ENCODE measurements around the gene RABGEF1. TPM values are rescaled to one million over a fixed set of nuclear protein-coding genes. Genes with fewer than 3 reads are reported as not detected.

The RABGEF1 gene
- total RNA-seq, 1 experiment from 2014 or later, result 27.3 TPM

- in situ Hi-C loops (cut with HindIII; ENCODE audit: low pct_unique_long_range_greater_than_20kb, low sequenced_read_pairs), result no loop called here
- intact Hi-C loops (cut with micrococcal nuclease; ENCODE audit: unreplicated experiment), result no loop called here
- ATAC-seq (no peak), DNase-seq (ENCODE audit: low read depth, low spot score) (no peak)
- BruUV-seq (replicated peaks), result no TSS peak
- CTCF ChIA-PET, result interaction anchor here (0.5 kb wide), 1 partner anchor 191 kb away, joined by 3 read pairs; no protein-coding TSS in a partner anchor
- H3K36me3 ChIP-seq (ENCODE audit: control insufficient read depth, insufficient read depth, low read length), result no peaks in the 10 kb centered on the region; the same call in 1 of the 2 replicates
- no peak overlapping the region for H3K4me3 ChIP-seq (ENCODE audit: low read depth in 2 of 2, low read length in 2 of 2)
- no peak overlapping the region for H3K27ac ChIP-seq (ENCODE audit: low read length)
- peaks cover 6% of the 10 kb centered on the region; the same call in 1 of the 2 replicates for H3K4me1 ChIP-seq (ENCODE audit: control insufficient read depth, insufficient read depth, low read length)
- TF ChIP-seq CTCF (IDR thresholded peaks at IDR 0.05) (no peak), POLR2AphosphoS5 (IDR thresholded peaks at IDR 0.05; ENCODE audit: low read depth, low read length) (no peak), SIN3A (IDR thresholded peaks at IDR 0.05; ENCODE audit: borderline replicate concordance, insufficient read depth, low read depth, low read length) (no peak), REST (IDR thresholded peaks at IDR 0.05; ENCODE audit: insufficient read depth in 1 of 2, low read depth in 2 of 2, low read length in 1 of 2) (no peak), TCF7L2 (IDR thresholded peaks at IDR 0.05; ENCODE audit: low read depth, low read length) (no peak)
- H3K9me3 ChIP-seq (ENCODE audit: control insufficient read depth, insufficient read depth, low read depth, low read length), result no peaks in the 10 kb centered on the region
- no peaks in the 10 kb centered on the region for H3K27me3 ChIP-seq (ENCODE audit: control insufficient read depth, insufficient read depth, low read length)
- POLR2A ChIA-PET, result no interaction called here
Observed at GRCh38 chr7:66747881-66748511, 7.5 kb downstream of the RABGEF1 start.

DNA sequence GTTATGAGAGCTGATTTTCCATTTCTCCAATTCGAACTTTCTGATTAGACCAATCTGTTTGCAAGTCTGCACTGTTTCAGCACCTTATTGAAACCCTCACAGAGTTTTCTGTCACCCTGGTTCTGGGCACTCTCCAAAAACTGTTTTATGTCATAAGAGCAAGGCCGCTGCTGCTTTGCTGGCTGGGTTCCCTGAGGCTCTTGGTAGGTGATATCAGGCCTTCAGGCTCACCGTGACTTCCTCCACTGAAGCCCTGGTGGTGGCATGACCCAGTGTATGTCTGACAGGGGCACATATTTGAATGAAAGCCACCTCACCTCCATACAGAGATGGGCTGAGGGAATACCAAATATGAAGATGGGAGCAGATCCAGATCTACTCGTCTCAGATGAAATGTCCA lies 8.3 kb downstream of the RABGEF1 start:
- ATAC-seq, result 0 out of 2 replicates have a peak, but pooled peaks have one; percentile 21
- POLR2A ChIA-PET, result no interaction called here
- in situ Hi-C loops (cut with HindIII; ENCODE audit: low pct_unique_long_range_greater_than_20kb, low sequenced_read_pairs) (no loop called here), intact Hi-C loops (cut with micrococcal nuclease; ENCODE audit: unreplicated experiment) (no loop called here)
- CTCF ChIA-PET, result no interaction called here
- no peaks in the 10 kb centered on the region for H3K9me3 ChIP-seq (ENCODE audit: control insufficient read depth, insufficient read depth, low read depth, low read length)
- H3K27me3 ChIP-seq (ENCODE audit: control insufficient read depth, insufficient read depth, low read length), result no peaks in the 10 kb centered on the region
- TF ChIP-seq CTCF (IDR thresholded peaks at IDR 0.05) (no peak), SIN3A (IDR thresholded peaks at IDR 0.05; ENCODE audit: borderline replicate concordance, insufficient read depth, low read depth, low read length) (no peak), REST (IDR thresholded peaks at IDR 0.05; ENCODE audit: insufficient read depth in 1 of 2, low read depth in 2 of 2, low read length in 1 of 2) (no peak), POLR2AphosphoS5 (IDR thresholded peaks at IDR 0.05; ENCODE audit: low read depth, low read length) (no peak), TCF7L2 (IDR thresholded peaks at IDR 0.05; ENCODE audit: low read depth, low read length) (no peak)
- no peak overlapping the region for H3K27ac ChIP-seq (ENCODE audit: low read length)
- H3K4me1 ChIP-seq (ENCODE audit: control insufficient read depth, insufficient read depth, low read length), result peaks cover 6% of the 10 kb centered on the region; the same call in 1 of the 2 replicates
- no TSS peak for BruUV-seq (replicated peaks)
- no peaks in the 10 kb centered on the region; the same call in 1 of the 2 replicates for H3K36me3 ChIP-seq (ENCODE audit: control insufficient read depth, insufficient read depth, low read length)
- H3K4me3 ChIP-seq (ENCODE audit: low read depth in 2 of 2, low read length in 2 of 2), result no peak overlapping the region
- no peak for DNase-seq (ENCODE audit: low read depth, low spot score)

All from Panc1 (cell line).